PC-3 (cell line): Measurements from ENCODE around the gene HNRNPL.

Experiments
- EZH2 ChIP-seq: fragments of 300-600 bp; sonication (generic); IDR thresholded peaks from one replicate; pipeline ENCODE4 v1.6.1; 2017; ENCODE audit warnings: antibody characterized with exemption, mild to moderate bottlenecking, low read length; ENCODE audit not compliant: unreplicated experiment
- EZH2phosphoT487 ChIP-seq: fragments of 300-600 bp; sonication (generic); IDR thresholded peaks from 2 replicates; pipeline ENCODE4 v1.6.1; 2018; ENCODE audit warnings: mild to moderate bottlenecking, antibody characterized with exemption, low read length, borderline replicate concordance
- TF ChIP-seq, protein P1 (sequence below): fragments of 300-600 bp; sonication (generic); conservative IDR thresholded peaks from 2 replicates; pipeline ENCODE4 v1.5.1; 2017; ENCODE audit warnings: antibody characterized with exemption, low read depth, mild to moderate bottlenecking, low read length

DNA sequence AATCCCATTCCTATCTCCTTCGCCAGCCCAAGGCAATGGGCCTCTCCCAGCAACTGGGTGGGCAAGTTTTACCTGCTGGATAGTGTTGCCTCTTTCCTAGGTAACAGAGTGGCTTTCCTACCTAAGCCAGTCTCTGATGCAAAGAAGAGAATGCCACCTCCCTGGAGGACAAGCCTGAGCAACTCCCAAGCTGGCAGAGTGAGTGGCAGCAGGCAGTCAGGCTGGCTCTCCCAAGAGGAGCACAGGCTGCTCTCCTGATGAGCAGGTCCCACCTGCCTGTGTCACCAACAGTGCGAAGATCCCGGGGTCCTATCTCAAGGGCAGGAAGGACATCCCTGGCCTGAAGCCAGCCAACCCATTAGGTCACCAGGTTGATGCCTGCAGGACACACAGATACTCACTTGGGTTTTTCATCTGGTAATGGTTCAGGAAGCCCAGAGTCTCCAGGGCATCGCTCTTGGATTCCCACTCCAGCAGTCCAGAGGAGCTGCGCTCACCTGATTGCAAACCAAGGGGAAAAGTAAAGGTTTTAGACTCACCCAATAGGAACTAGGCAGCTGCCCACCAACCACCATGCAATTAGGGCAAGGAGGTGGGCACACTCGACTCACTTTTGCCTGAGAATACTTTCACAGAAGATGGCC lies 12.7 kb downstream of the HNRNPL start:
- TF ChIP-seq, protein P1, sequence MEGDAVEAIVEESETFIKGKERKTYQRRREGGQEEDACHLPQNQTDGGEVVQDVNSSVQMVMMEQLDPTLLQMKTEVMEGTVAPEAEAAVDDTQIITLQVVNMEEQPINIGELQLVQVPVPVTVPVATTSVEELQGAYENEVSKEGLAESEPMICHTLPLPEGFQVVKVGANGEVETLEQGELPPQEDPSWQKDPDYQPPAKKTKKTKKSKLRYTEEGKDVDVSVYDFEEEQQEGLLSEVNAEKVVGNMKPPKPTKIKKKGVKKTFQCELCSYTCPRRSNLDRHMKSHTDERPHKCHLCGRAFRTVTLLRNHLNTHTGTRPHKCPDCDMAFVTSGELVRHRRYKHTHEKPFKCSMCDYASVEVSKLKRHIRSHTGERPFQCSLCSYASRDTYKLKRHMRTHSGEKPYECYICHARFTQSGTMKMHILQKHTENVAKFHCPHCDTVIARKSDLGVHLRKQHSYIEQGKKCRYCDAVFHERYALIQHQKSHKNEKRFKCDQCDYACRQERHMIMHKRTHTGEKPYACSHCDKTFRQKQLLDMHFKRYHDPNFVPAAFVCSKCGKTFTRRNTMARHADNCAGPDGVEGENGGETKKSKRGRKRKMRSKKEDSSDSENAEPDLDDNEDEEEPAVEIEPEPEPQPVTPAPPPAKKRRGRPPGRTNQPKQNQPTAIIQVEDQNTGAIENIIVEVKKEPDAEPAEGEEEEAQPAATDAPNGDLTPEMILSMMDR = no peak
- no peak for TF ChIP-seq EZH2phosphoT487
- TF ChIP-seq EZH2 = no peak
